NCI-H187 treated with DMSO at 0.1 percent for 48 hours (cell line): ENCODE measurements around the gene TEX13A.

ENCODE experiments used
- DNase-seq: peaks from one replicate; lab custom pipeline; 2025; lab: John Stamatoyannopoulos, UW

The TEX13A gene

GRCh38 chrX:105173071-105173470 is 47.4 kb downstream of the TEX13A start:
- DNase-seq, result no peak
